Measurements from ENCODE around the gene LYPD6B.

DNA sequence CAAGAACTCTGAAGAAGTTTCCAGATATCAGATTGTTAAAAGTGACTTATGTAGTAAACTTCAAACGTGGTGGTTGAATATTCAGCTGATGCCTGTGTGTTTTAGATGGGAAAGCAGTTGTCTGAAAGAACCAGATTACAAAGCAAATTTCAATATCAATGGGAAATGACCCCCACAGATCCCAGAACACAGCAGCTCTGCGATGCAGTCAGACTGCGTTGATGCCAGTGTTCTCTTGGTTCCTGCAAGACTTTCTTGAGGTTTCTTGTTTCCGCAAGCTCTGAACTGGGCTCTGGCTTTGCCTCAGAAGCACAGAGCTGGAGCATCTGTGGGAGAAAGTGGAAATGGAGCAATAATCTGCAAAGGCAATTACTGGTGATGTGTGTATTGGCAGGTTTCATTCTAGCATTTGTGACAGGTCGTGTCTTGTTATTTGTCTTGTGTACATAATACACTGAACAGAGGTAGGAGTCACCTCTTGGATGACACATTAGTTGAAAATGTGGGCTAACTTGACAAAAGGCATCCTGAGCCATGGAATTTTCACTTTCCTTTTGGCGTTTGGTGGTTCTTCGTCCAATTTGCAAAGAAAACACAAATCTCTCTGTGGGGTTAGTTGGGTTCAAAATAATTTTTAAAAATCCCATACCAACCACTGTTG lies 10.8 kb upstream of the LYPD6B start:
- TF ChIP-seq CTCF (IDR thresholded peaks at IDR 0.05; ENCODE audit: insufficient read depth, low read length, poor library complexity, severe bottlenecking) = no peak
- no peak for TF ChIP-seq EZH2phosphoT487 (conservative IDR thresholded peaks at IDR 0.05; ENCODE audit: low read length)
